Loucy (cell line): ENCODE data around the gene MAP1B.

ENCODE experiments used
- H2AFZ ChIP-seq: fragments of 200-600 bp; sonication (generic); 2 replicates; pipeline ENCODE4 v1.6.0; 2016; ENCODE audit warnings: antibody characterized with exemption, mild to moderate bottlenecking, low read length, moderate library complexity
- H3F3A ChIP-seq: fragments of 200-600 bp; 2 replicates; pipeline ENCODE4 v1.6.0; 2016; ENCODE audit warnings: antibody characterized with exemption, low read depth, mild to moderate bottlenecking
- H3K27me3 ChIP-seq: fragments of 200-600 bp; sonication (generic); 2 replicates; pipeline ENCODE4 v1.6.1; 2014; ENCODE audit warnings: low read length, mild to moderate bottlenecking; ENCODE audit not compliant: insufficient read depth, poor library complexity, severe bottlenecking
- H3K36me3 ChIP-seq: fragments of 200-600 bp; sonication (generic); 2 replicates; pipeline ENCODE4 v1.6.1; 2016; ENCODE audit warnings: low read length; ENCODE audit not compliant: insufficient read depth
- H3K4me1 ChIP-seq: fragments of 200-600 bp; sonication (generic); 2 replicates; pipeline ENCODE4 v1.5.1; 2014; ENCODE audit warnings: low read length, mild to moderate bottlenecking; ENCODE audit not compliant: insufficient read depth, poor library complexity, severe bottlenecking
- H3K4me2 ChIP-seq: fragments of 200-600 bp; sonication (generic); 2 replicates; pipeline ENCODE4 v1.6.0; 2014; ENCODE audit warnings: antibody characterized with exemption, low read length, low read depth, mild to moderate bottlenecking; ENCODE audit not compliant: poor library complexity, severe bottlenecking
- H3K4me3 ChIP-seq: fragments of 200-600 bp; sonication (generic); 2 replicates; pipeline ENCODE4 v1.5.1; 2014; ENCODE audit warnings: low read length, mild to moderate bottlenecking, mixed read lengths; ENCODE audit not compliant: poor library complexity, severe bottlenecking
- H3K79me2 ChIP-seq: fragments of 200-600 bp; sonication (generic); 2 replicates; pipeline ENCODE4 v1.6.1; 2014; ENCODE audit warnings: low read length; ENCODE audit not compliant: insufficient read depth
- H3K9ac ChIP-seq: fragments of 200-600 bp; sonication (generic); 2 replicates; pipeline ENCODE4 v1.6.0; 2014; ENCODE audit warnings: mild to moderate bottlenecking, low read depth, low read length, moderate library complexity; ENCODE audit not compliant: poor library complexity, severe bottlenecking
- H3K9me2 ChIP-seq: fragments of 200-600 bp; sonication (generic); replicated peaks from 2 replicates; pipeline ENCODE4 v1.6.1; 2016; ENCODE audit warnings: low read depth, low read length, mixed read lengths
- H3K9me3 ChIP-seq: fragments of 200-600 bp; sonication (generic); 2 replicates; pipeline ENCODE4 v1.6.1; 2014; ENCODE audit warnings: mild to moderate bottlenecking, antibody characterized with exemption, low read length, low read depth; ENCODE audit not compliant: insufficient read depth
- H4K20me1 ChIP-seq: fragments of 200-600 bp; sonication (generic); 2 replicates; pipeline ENCODE4 v1.6.0; 2014; ENCODE audit warnings: antibody characterized with exemption, low read length, mild to moderate bottlenecking; ENCODE audit not compliant: insufficient read depth, poor library complexity, severe bottlenecking
- EZH2phosphoT487 ChIP-seq: fragments of 200-600 bp; IDR thresholded peaks from 2 replicates; pipeline ENCODE4 v1.6.1; 2018; ENCODE audit warnings: antibody characterized with exemption, mild to moderate bottlenecking, moderate library complexity, borderline replicate concordance
- TF ChIP-seq, protein P1 (sequence below): fragments of 200-600 bp; sonication (generic); conservative IDR thresholded peaks from 2 replicates; pipeline ENCODE4 v1.5.1; 2014; ENCODE audit warnings: mild to moderate bottlenecking, antibody characterized with exemption, low read length

Gene MAP1B

DNA sequence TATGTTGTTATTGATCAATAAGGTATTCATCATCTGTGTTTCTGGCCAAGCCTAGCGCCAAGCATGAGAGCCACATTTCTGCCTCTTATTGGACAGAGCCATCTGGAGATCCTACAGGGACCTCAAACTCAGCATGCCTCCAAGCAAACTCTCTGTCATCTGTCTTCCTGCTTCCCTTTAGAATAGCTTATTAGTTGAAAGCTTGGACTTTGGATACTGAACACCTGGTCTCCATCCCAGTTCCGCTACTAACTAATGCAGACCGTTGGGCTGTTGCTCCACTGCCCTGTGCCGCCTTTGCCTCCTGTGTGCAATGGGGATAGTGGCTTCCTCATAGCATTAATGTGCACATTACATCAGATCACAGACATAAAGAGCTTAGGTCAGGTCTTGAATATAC is 65.5 kb downstream of the MAP1B start:
- no peak overlapping the region for H3K9ac ChIP-seq
- H3K4me1 ChIP-seq: no peaks in the 10 kb centered on the region
- H3K4me2 ChIP-seq: no peak overlapping the region
- no peaks in the 10 kb centered on the region for H3K27me3 ChIP-seq
- no peaks in the 10 kb centered on the region for H3K36me3 ChIP-seq
- no peaks in the 10 kb centered on the region for H3K9me3 ChIP-seq
- H2AFZ ChIP-seq: no peak overlapping the region
- no peaks in the 10 kb centered on the region for H4K20me1 ChIP-seq
- H3K79me2 ChIP-seq: no peaks in the 10 kb centered on the region
- H3F3A ChIP-seq: no peaks in the 10 kb centered on the region
- no peak overlapping the region for H3K4me3 ChIP-seq
- no peaks in the 10 kb centered on the region for H3K9me2 ChIP-seq
- no peak for TF ChIP-seq EZH2phosphoT487
- TF ChIP-seq, protein P1, sequence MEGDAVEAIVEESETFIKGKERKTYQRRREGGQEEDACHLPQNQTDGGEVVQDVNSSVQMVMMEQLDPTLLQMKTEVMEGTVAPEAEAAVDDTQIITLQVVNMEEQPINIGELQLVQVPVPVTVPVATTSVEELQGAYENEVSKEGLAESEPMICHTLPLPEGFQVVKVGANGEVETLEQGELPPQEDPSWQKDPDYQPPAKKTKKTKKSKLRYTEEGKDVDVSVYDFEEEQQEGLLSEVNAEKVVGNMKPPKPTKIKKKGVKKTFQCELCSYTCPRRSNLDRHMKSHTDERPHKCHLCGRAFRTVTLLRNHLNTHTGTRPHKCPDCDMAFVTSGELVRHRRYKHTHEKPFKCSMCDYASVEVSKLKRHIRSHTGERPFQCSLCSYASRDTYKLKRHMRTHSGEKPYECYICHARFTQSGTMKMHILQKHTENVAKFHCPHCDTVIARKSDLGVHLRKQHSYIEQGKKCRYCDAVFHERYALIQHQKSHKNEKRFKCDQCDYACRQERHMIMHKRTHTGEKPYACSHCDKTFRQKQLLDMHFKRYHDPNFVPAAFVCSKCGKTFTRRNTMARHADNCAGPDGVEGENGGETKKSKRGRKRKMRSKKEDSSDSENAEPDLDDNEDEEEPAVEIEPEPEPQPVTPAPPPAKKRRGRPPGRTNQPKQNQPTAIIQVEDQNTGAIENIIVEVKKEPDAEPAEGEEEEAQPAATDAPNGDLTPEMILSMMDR: no peak

DNA sequence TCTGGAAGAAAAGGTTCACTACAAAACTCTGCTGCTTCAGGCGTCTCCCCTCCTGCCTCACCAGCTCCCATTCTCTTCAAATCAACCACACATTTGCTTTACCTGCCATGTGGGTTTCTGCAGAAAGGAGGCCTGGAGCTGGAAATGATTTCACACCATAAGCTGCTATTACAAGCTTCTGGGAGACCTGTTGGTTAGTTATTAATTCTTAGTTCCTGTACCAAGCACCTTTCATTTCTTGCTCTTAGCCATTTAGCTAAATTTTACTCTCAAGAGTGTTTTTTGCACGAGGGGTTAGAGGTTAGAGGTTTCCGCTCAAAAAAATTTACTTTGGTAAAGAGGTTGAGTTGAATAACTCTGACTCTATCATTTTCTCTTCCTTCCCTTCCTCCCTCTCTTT is 70.3 kb downstream of the MAP1B start:
- Histone ChIP-seq H3K9ac (no peak overlapping the region), H3K36me3 (no peaks in the 10 kb centered on the region), H4K20me1 (no peaks in the 10 kb centered on the region), H3F3A (no peaks in the 10 kb centered on the region), H2AFZ (no peak overlapping the region), H3K4me1 (no peaks in the 10 kb centered on the region), H3K9me2 (no peaks in the 10 kb centered on the region), H3K4me3 (no peak overlapping the region), H3K4me2 (no peak overlapping the region), H3K9me3 (no peaks in the 10 kb centered on the region), H3K27me3 (no peaks in the 10 kb centered on the region), H3K79me2 (no peaks in the 10 kb centered on the region)
- TF ChIP-seq, protein P1: no peak
- TF ChIP-seq EZH2phosphoT487: no peak

- Histone ChIP-seq H3K9me3 (no peaks in the 10 kb centered on the region), H3K36me3 (no peaks in the 10 kb centered on the region), H3F3A (no peaks in the 10 kb centered on the region), H2AFZ (no peak overlapping the region), H3K4me2 (no peak overlapping the region), H3K4me3 (no peak overlapping the region), H3K9ac (no peak overlapping the region), H3K79me2 (no peaks in the 10 kb centered on the region), H3K27me3 (no peaks in the 10 kb centered on the region), H3K9me2 (no peaks in the 10 kb centered on the region), H4K20me1 (no peaks in the 10 kb centered on the region), H3K4me1 (no peaks in the 10 kb centered on the region)
- TF ChIP-seq EZH2phosphoT487: no peak
- TF ChIP-seq, protein P1: no peak
These were observed 71.9 kb downstream of the MAP1B start for GRCh38 chr5:72179028-72179815.
